Left lung (tissue), 10 donors: ENCODE results near the gene YAF2. TPM values are rescaled to one million over a fixed set of nuclear protein-coding genes. Genes with fewer than 3 reads are reported as not detected.

Experiments used
- ATAC-seq: fragments of 200-7000 bp; cut with Tn5 transposase; one replicate; pipeline ENCODE4 v1.9.1; 2020; ENCODE audit warnings: moderate library complexity
- DNase-seq, 4 donors: peaks; one replicate each; pipeline ENCODE4 v3.0.0-alpha.2; 2013 to 2020
- H3K27ac ChIP-seq, 2 donors: fragments of 200-600 bp; sonication (generic) in 1 of 2; one replicate each; pipeline versions ENCODE4 v1.5.0 to v1.8.0; 2020 to 2021
- H3K27me3 ChIP-seq, 2 donors: fragments of 200-600 bp; sonication (generic) in 1 of 2; one replicate each; pipeline versions ENCODE4 v1.5.0 to v1.8.0; 2020 to 2021
- H3K36me3 ChIP-seq, 2 donors: fragments of 200-600 bp; sonication (generic) in 1 of 2; one replicate each; pipeline versions ENCODE4 v1.5.0 to v1.8.0; 2020 to 2021
- H3K4me1 ChIP-seq, 2 donors: fragments of 200-600 bp; one replicate each; pipeline ENCODE4 v1.8.0; 2021
- H3K4me3 ChIP-seq, 2 donors: fragments of 200-600 bp; sonication (generic) in 1 of 2; one replicate each; pipeline versions ENCODE4 v1.5.0 to v1.8.0; 2020 to 2021; ENCODE audit warnings: mild to moderate bottlenecking in 1 of 2
- H3K9me3 ChIP-seq, 2 donors: fragments of 200-600 bp; sonication (generic) in 1 of 2; one replicate each; pipeline versions ENCODE4 v1.5.0 to v1.8.0; 2020 to 2021
- intact Hi-C, 2 donors: fragments of 100-400 bp; cut with DNase I; formaldehyde crosslinking; loops; one replicate each; pipeline versions ENCODE4 v1.11.2 to v1.14.2; 2022
- polyA plus RNA-seq, 6 donors: library from polyadenylated mRNA; unstranded; fragments of 120-200 nt; gene quantifications; one replicate each; pipeline ENCODE4 v1.2.1, GENCODE V29; 2013; ENCODE audit not compliant: insufficient read length in 6 of 6
- total RNA-seq, 2 donors: library from RNA; stranded (reverse); fragmentation: NEBNext Ultra II Directional; extraction: Animal tissue kit (Norgen Biotek cat#: 25700); gene quantifications; one replicate each; pipeline ENCODE4 v1.2.1, GENCODE V29; 2021
- TF ChIP-seq, protein P1 (sequence below), 2 donors: fragments of 200-600 bp; sonication (generic) in 1 of 2; IDR thresholded peaks; one replicate each; pipeline versions ENCODE4 v1.5.0 to v1.8.0; 2021; ENCODE audit warnings: antibody characterized with exemption in 2 of 2
- donor health status: DM: no; HTN: yes; CAD: no.
- donor health status: DM: no; HTN: no; CAD: no.

The YAF2 gene
- total and polyA plus RNA-seq, 8 donors, result 18.7 to 33.4 (median 21.9) TPM

DNA sequence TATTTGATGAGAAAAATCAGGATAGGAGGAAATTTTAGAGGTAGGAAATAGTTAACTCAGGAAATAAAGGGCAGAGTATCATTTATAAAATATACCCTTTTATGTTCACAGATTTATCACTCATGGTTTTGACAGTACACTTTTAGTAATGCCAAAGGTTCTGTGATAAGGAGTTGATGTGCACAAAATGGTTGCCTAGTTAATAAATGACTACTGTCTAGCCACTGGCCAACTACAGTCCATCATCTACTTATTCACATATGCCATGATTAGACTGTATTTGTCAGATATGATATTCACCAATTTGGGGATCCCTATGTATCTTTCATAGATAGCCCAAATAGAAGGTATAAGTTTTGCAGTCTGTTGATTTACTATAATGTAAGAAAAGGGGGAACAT lies 74.1 kb downstream of the YAF2 start:
- H3K4me1 ChIP-seq, result no peaks in the 10 kb centered on the region
- TF ChIP-seq, protein P1, sequence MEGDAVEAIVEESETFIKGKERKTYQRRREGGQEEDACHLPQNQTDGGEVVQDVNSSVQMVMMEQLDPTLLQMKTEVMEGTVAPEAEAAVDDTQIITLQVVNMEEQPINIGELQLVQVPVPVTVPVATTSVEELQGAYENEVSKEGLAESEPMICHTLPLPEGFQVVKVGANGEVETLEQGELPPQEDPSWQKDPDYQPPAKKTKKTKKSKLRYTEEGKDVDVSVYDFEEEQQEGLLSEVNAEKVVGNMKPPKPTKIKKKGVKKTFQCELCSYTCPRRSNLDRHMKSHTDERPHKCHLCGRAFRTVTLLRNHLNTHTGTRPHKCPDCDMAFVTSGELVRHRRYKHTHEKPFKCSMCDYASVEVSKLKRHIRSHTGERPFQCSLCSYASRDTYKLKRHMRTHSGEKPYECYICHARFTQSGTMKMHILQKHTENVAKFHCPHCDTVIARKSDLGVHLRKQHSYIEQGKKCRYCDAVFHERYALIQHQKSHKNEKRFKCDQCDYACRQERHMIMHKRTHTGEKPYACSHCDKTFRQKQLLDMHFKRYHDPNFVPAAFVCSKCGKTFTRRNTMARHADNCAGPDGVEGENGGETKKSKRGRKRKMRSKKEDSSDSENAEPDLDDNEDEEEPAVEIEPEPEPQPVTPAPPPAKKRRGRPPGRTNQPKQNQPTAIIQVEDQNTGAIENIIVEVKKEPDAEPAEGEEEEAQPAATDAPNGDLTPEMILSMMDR (IDR thresholded peaks at IDR 0.05), result no peak
- ATAC-seq (no peak), DNase-seq (no peak)
- H3K27ac ChIP-seq, result no peak overlapping the region
- intact Hi-C loops, result no loop called here
- H3K27me3 ChIP-seq, result no peaks in the 10 kb centered on the region
- H3K4me3 ChIP-seq, result no peak overlapping the region
- H3K9me3 ChIP-seq, result no peaks in the 10 kb centered on the region
- H3K36me3 ChIP-seq, result peaks cover 0 to 21% of the 10 kb centered on the region in 2 donors

DNA sequence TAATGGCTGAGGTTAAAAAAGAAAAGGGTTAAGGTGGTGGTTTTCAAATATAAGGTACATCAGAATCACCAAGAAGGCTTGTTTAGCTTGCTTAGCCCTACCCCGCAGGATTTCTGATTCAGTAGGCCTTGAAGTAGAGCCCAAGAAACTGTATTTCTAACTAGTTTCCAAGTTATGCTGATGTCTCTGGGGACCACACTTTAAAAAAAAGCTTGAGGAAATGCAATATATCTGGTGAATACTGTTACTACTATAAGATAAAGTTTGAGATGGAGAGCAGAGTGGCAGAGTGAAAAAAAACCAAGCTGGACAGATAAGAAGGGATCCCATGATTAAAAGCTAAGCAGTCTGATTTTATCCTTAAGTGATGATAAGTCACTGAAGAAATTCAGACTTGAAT lies 75.1 kb downstream of the YAF2 start:
- Histone ChIP-seq H3K27me3 (no peaks in the 10 kb centered on the region), H3K9me3 (no peaks in the 10 kb centered on the region), H3K4me3 (no peak overlapping the region), H3K4me1 (no peaks in the 10 kb centered on the region), H3K27ac (no peak overlapping the region), H3K36me3 (peaks cover 0 to 22% of the 10 kb centered on the region in 2 donors)
- intact Hi-C loops, result no loop called here
- ATAC-seq (no peak), DNase-seq (no peak)
- TF ChIP-seq, protein P1 (IDR thresholded peaks at IDR 0.05), result no peak

DNA sequence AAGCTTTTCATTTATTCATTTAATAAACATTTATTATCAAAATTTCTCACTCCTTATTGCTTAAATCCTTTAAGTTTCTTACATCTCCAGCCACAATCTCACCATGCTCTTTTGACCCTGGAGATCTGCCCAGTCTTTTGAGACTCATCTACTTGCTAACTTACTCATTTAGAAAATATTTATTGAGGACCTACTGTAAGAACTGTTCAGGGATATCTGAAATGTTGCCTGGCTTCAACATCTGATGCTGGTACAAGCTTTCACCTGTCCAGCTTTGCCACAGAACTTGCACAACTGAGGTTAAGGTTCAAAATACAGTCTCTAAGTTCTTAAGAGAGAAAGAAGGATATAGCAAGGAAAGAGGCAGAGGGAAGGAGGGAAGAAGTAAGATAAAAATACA lies 75.9 kb downstream of the YAF2 start:
- H3K36me3 ChIP-seq, result peaks cover 0 to 22% of the 10 kb centered on the region in 2 donors
- TF ChIP-seq, protein P1 (IDR thresholded peaks at IDR 0.05), result no peak
- H3K4me3 ChIP-seq, result no peak overlapping the region
- ATAC-seq (peak; percentile 64), DNase-seq (no peak)
- no peaks in the 10 kb centered on the region for H3K27me3 ChIP-seq
- no peaks in the 10 kb centered on the region for H3K9me3 ChIP-seq
- H3K4me1 ChIP-seq, result no peaks in the 10 kb centered on the region
- no peak overlapping the region for H3K27ac ChIP-seq
- intact Hi-C loops, result no loop called here

DNA sequence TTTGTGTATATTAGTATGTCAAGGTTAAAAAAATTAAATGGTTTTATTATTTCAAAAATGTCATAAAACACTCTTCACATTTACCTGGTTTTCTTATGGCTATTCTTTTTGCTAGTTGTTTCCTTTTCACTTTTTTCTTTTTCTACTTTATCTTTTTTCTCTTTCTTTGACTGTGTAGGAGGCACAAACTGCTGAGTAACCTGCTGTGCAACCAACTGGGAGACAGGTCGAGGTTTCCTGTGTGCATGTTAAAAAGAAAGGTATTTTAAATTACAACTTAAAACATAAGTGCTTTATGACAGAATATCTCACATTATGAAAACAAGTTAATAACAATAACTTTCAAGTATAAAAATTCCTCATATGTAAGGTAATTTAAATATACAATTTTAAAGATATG lies 76.5 kb downstream of the YAF2 start:
- no peak for ATAC-seq
- no peaks in the 10 kb centered on the region for H3K9me3 ChIP-seq
- no peak overlapping the region for H3K4me3 ChIP-seq
- no peaks in the 10 kb centered on the region for H3K27me3 ChIP-seq
- peaks cover 0 to 22% of the 10 kb centered on the region in 2 donors for H3K36me3 ChIP-seq
- H3K4me1 ChIP-seq, result no peaks in the 10 kb centered on the region
- intact Hi-C loops, result no loop called here
- DNase-seq, result no peak
- no peak overlapping the region for H3K27ac ChIP-seq
- TF ChIP-seq, protein P1 (IDR thresholded peaks at IDR 0.05), result no peak

DNA sequence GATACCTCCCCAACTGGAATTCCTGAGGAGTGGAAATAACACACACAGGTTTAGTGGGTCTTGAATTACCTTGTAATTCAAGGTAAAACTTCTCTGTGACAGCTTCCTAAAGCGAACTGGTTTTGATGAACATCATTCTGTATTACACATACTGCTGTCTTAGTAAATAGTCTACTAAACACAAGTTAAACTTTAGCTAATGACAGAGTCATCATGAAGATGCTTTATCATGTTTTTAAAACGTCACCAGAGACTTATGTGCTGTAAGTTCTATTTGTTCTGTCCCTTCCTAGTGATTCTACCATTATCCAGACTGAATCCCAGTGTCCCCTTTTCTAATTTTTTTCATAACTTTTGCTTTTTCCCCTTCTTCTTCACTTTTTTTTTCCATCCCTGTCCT lies 81.8 kb downstream of the YAF2 start:
- no peak for ATAC-seq
- Histone ChIP-seq H3K9me3 (no peaks in the 10 kb centered on the region), H3K36me3 (peaks cover 0 to 20% of the 10 kb centered on the region in 2 donors), H3K27ac (no peak overlapping the region), H3K27me3 (no peaks in the 10 kb centered on the region), H3K4me3 (no peak overlapping the region), H3K4me1 (no peaks in the 10 kb centered on the region)
- TF ChIP-seq, protein P1 (IDR thresholded peaks at IDR 0.05), result no peak
- intact Hi-C loops, result no loop called here
- DNase-seq, result no peak
